Measurements from ENCODE around the gene RSRC1.

GRCh38 chr3:158539414-158540014 is 429.6 kb downstream of the RSRC1 start:
- TF ChIP-seq CTCF (IDR thresholded peaks at IDR 0.05), result peak; percentile 37 to 70 (median 61)
- no peak for TF ChIP-seq POLR2A (IDR thresholded peaks at IDR 0.05)
